K562 (cell line): ENCODE results near the gene DNAJC18. TPM values are rescaled to one million over a fixed set of nuclear protein-coding genes. Genes with fewer than 3 reads are reported as not detected.

Source experiments
- ARID3B ChIP-seq: fragments of 250-450 bp; sonication (Bioruptor Pico); IDR thresholded peaks from 2 replicates; pipeline ENCODE4 v1.4.0; 2020; ENCODE audit warnings: borderline replicate concordance
- EGR1 ChIP-seq: fragments of 450-650 bp; conservative IDR thresholded peaks from 2 replicates; pipeline ENCODE4 v1.6.1; 2017; ENCODE audit warnings: mild to moderate bottlenecking
- HMG20B ChIP-seq: fragments of 250-450 bp; sonication (Bioruptor Pico); IDR thresholded peaks from 2 replicates; pipeline ENCODE4 v1.5.0; 2021; ENCODE audit warnings: mild to moderate bottlenecking
- HNRNPLL ChIP-seq: fragments of 200-400 bp; formaldehyde crosslinking; IDR thresholded peaks from 2 replicates; pipeline ENCODE4 v1.6.1; 2017; ENCODE audit warnings: low read length, low read depth, mild to moderate bottlenecking; ENCODE audit not compliant: poor library complexity, severe bottlenecking
- MAFG ChIP-seq: fragments of 450-650 bp; conservative IDR thresholded peaks from 2 replicates; pipeline ENCODE4 v1.6.1; 2016; ENCODE audit warnings: missing genetic modification characterization, missing compliant biosample characterization
- MED1 ChIP-seq: sonication (generic); formaldehyde crosslinking; IDR thresholded peaks from 2 replicates; pipeline ENCODE4 v1.8.1; 2023; ENCODE audit warnings: missing genetic modification reagents, borderline replicate concordance
- RNF219 ChIP-seq: fragments of 250-450 bp; sonication (Bioruptor Pico); IDR thresholded peaks from 2 replicates; pipeline ENCODE4 v1.5.0; 2022; ENCODE audit warnings: mild to moderate bottlenecking
- SETDB1 ChIP-seq: IDR thresholded peaks from one replicate; pipeline ENCODE4 v1.6.1; 2012; ENCODE audit warnings: low read length, control low read depth, inconsistent platforms
- SREBF2 ChIP-seq: sonication (generic); formaldehyde crosslinking; IDR thresholded peaks from 2 replicates; pipeline ENCODE4 v1.4.0; 2020; ENCODE audit warnings: mild to moderate bottlenecking, missing genetic modification reagents
- STAG1 ChIP-seq: sonication (generic); formaldehyde crosslinking; IDR thresholded peaks from 2 replicates; pipeline ENCODE4 v1.5.0; 2020; ENCODE audit warnings: missing genetic modification reagents, borderline replicate concordance
- ZBTB7A ChIP-seq: IDR thresholded peaks from 2 replicates; pipeline ENCODE4 v1.6.1; 2011; ENCODE audit warnings: low read depth, mild to moderate bottlenecking, low read length, moderate library complexity, borderline replicate concordance; ENCODE audit not compliant: control insufficient read depth
- ZNF165 ChIP-seq: fragments of 250-450 bp; sonication (Bioruptor Pico); IDR thresholded peaks from 2 replicates; pipeline ENCODE4 v1.4.0; 2020; ENCODE audit warnings: borderline replicate concordance
- ZNF239 ChIP-seq: fragments of 250-450 bp; sonication (Bioruptor Pico); IDR thresholded peaks from 2 replicates; pipeline ENCODE4 v1.4.0; 2020; ENCODE audit warnings: mild to moderate bottlenecking
- ZNF3 ChIP-seq: fragments of 250-450 bp; sonication (Bioruptor Pico); IDR thresholded peaks from 2 replicates; pipeline ENCODE4 v1.5.0; 2021; ENCODE audit warnings: mild to moderate bottlenecking, moderate library complexity
- ZNF444 ChIP-seq: fragments of 250-450 bp; sonication (Bioruptor Pico); IDR thresholded peaks from 2 replicates; pipeline ENCODE4 v1.4.0; 2020; ENCODE audit warnings: mild to moderate bottlenecking, moderate library complexity
- ZNF449 ChIP-seq: fragments of 250-450 bp; sonication (Bioruptor Pico); IDR thresholded peaks from 2 replicates; pipeline ENCODE4 v1.8.0; 2022; ENCODE audit warnings: moderate library complexity, mild to moderate bottlenecking, inconsistent platforms
- ZNF57 ChIP-seq: fragments of 450-650 bp; formaldehyde crosslinking; IDR thresholded peaks from 2 replicates; pipeline ENCODE4 v1.4.0; 2020; ENCODE audit warnings: mild to moderate bottlenecking, moderate library complexity
- polyA plus RNA-seq, 8 experiments: library from polyadenylated mRNA; depleted of rRNA in 4 of 8; stranded (reverse) in 5 of 8; unstranded in 3 of 8; fragments of >200 nt; fragmentation: Nextera tagmentation in 2 of 8; fragmentation: Illumina TruSeq in 1 of 8; extraction: Ambion mirVana in 2 of 8; extraction: Trizol in 1 of 8; gene quantifications; 2 replicates each; pipeline versions ENCODE4 v1.2.1 to v1.2.3, GENCODE V29; 2011 to 2014; ENCODE audit warnings: inconsistent platforms in 1 of 8, missing spikeins in 1 of 8
- total RNA-seq, 7 experiments: library from RNA; depleted of rRNA in 6 of 7; stranded (reverse); fragments of >200 nt in 6 of 7; fragmentation: Illumina TruSeq in 2 of 7; extraction: Trizol in 2 of 7; gene quantifications; 2 replicates each; pipeline versions ENCODE4 v1.2.1 to v1.2.3, GENCODE V29; 2011 to 2021; ENCODE audit warnings: low replicate concordance in 1 of 7
- TF ChIP-seq, protein P1 (sequence below): sonication (generic); formaldehyde crosslinking; IDR thresholded peaks from 2 replicates; pipeline ENCODE4 v1.8.0; 2022; ENCODE audit warnings: mild to moderate bottlenecking, missing genetic modification reagents

The DNAJC18 gene
- total and polyA plus RNA-seq, 9 of the 15 experiments (the other 6 are each of a cell fraction or from before 2014, with no cell fraction given), result 1.5 to 13.3 (median 7.5) TPM

- TF ChIP-seq, protein P1, sequence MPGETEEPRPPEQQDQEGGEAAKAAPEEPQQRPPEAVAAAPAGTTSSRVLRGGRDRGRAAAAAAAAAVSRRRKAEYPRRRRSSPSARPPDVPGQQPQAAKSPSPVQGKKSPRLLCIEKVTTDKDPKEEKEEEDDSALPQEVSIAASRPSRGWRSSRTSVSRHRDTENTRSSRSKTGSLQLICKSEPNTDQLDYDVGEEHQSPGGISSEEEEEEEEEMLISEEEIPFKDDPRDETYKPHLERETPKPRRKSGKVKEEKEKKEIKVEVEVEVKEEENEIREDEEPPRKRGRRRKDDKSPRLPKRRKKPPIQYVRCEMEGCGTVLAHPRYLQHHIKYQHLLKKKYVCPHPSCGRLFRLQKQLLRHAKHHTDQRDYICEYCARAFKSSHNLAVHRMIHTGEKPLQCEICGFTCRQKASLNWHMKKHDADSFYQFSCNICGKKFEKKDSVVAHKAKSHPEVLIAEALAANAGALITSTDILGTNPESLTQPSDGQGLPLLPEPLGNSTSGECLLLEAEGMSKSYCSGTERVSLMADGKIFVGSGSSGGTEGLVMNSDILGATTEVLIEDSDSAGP, result no peak
- TF ChIP-seq RNF219 (no peak), SREBF2 (CRISPR knock-in tag) (no peak), ZNF3 (no peak), STAG1 (CRISPR knock-in tag) (no peak), ZNF239 (CRISPR knock-in tag) (peak; percentile 57; the same call in 1 of the 2 replicates), ARID3B (CRISPR knock-in tag) (peak; percentile 82), EGR1 (no peak), MED1 (CRISPR knock-in tag) (no peak), ZBTB7A (peak; percentile 39; the same call in 1 of the 2 replicates), HNRNPLL (no peak), MAFG (tag) (no peak), ZNF57 (0 out of 2 replicates have a peak, but pooled peaks have one; percentile 22), SETDB1 (no peak), ZNF165 (CRISPR knock-in tag) (no peak), HMG20B (CRISPR knock-in tag) (no peak), ZNF444 (CRISPR knock-in tag) (0 out of 2 replicates have a peak, but pooled peaks have one; percentile 7), ZNF449 (CRISPR knock-in tag) (peak; percentile 74; the same call in 1 of the 2 replicates)
Measured at GRCh38 chr5:139482050-139482889, 42.9 kb upstream of the DNAJC18 start, which contains the start of gene STING1 (continued).
